C4-2B (cell line): ENCODE measurements around the gene NDUFS5.
"Not testable (repeated sequence)": the region's sequence is repeated elsewhere in the genome, so short reads cannot be mapped to it uniquely, and the experiment has no call there.

Experiments used
- H3K27ac ChIP-seq: fragments of 450-650 bp; 2 replicates; pipeline ENCODE4 v1.5.1; 2017
- CTCF ChIP-seq: fragments of 450-650 bp; conservative IDR thresholded peaks from 2 replicates; pipeline ENCODE4 v1.5.1; 2017; ENCODE audit warnings: mild to moderate bottlenecking
- ZFX ChIP-seq: fragments of 450-650 bp; IDR thresholded peaks from 2 replicates; pipeline ENCODE4 v1.6.1; 2017

The NDUFS5 gene

GRCh38 chr1:39026051-39026865, at the start of gene NDUFS5:
NDUFS5 (plus strand) TSS chr1:39026350; CDS start chr1:39028725, 2,375 bp downstream.
- H3K27ac ChIP-seq, result peak within 1 kb of the TSS; percentile 91
- TF ChIP-seq ZFX (peak; percentile 69; the same call in 1 of the 2 replicates), CTCF (no peak)

GRCh38 chr1:38977399-38978244, 48.5 kb upstream of the NDUFS5 start:
- not testable (repeated sequence) for H3K27ac ChIP-seq

DNA sequence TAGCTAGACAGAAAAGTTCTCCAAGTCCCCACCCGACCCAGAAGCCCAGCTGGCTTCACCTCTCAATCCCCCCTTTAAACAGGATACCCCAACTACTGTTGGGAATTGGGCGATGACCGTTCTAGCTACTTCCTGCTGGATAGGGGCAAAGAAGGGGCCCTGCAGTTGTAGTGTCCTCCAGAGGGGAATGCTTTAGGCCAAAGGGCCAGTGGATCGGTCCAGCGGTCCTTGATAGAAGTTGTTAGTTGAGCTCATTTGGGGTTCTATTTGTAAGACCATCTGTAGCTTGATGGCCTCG, 48.0 kb upstream of the NDUFS5 start:
- not testable (repeated sequence) for H3K27ac ChIP-seq

DNA sequence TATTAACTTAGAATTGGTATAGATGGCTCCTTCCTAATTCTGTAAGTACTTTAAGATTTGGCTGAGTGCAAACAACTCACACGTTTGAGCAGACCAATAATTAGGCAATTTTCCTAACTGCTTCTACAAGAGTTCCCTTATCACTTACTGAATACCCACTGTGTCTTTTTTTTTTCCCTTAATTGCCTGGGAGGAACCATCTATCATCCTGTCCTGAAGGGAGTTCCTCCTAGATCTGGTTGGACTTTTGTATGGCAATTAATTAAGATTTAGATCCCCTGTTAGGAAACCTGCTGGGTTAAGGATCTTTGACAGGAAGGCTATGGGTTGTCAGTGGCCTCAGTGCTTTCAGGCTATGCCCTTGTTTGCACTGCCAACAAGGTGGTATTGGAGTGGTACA, 46.8 kb upstream of the NDUFS5 start:
- H3K27ac ChIP-seq, result not testable (repeated sequence)

DNA sequence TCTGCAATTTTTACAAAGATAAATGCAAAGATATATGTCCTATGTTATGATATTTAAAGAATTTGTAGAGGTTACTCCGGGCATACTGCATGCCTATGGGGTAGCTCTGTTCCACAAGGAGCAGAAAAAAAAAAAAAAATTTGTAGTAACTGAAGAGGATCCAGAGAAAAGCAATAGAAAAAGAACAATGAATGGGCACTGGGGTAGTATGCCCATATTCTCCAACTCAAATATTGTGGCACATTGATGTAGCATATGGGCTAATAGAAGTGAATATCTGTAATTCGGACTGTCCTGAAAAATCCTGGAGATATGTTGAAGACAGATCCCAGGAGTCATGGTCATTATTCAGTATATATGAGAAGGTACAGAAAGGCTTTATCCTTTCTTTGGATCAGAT, 36.2 kb upstream of the NDUFS5 start:
- H3K27ac ChIP-seq, result no peak overlapping the region
- TF ChIP-seq CTCF, result no peak
- TF ChIP-seq ZFX, result no peak

DNA sequence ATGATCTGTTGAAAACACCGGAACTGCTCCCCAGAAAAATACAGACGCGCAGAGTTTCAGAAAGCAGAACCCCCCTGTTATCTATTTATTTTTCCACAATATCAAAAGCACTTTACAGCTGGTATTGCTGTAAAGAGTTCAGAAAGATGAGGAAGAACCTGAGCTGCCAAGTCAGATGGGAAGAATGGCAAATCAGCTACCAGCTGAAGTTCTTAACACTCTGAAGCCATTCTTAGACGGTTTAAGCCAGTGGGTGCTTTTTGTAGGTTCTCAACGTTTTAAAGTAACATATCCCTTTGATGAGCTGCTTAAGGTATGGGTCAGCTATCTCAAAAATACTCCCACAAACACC, 35.8 kb upstream of the NDUFS5 start:
- no peak for TF ChIP-seq ZFX
- no peak for TF ChIP-seq CTCF
- H3K27ac ChIP-seq, result peak overlapping the region; percentile 95

- TF ChIP-seq ZFX (peak; percentile 78), CTCF (no peak)
- peak within 1 kb of the TSS; percentile 95 for H3K27ac ChIP-seq
Observed at GRCh38 chr1:38990738-38991637, 35.2 kb upstream of the NDUFS5 start, which contains the start of gene AKIRIN1. AKIRIN1 (plus strand) TSS chr1:38991276; CDS start chr1:38991381, 105 bp downstream.

GRCh38 chr1:38991638-38992411, 34.3 kb upstream of the NDUFS5 start:
- peak overlapping the region; percentile 95 for H3K27ac ChIP-seq
- TF ChIP-seq ZFX, result no peak
